Measurements from ENCODE around the gene PHF2.

The PHF2 gene

DNA sequence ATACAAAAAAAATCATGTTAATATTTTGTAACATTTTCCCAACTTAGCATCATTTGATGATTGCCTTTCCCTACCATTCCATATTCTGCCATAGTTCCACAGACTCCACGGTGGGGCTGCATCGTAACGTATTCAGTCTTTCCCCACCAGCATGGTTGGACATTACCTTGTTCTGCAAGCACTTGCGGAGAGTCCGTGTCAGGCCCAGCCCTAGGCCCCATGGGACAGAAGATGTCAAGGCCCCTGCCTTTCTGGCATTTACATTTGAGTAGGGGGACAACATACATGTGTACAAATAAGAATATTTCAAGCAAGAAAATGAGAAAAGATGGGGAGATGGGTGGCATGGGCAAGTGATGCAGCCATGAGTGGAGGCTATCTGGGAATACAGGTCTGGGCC lies 8.2 kb upstream of the PHF2 start:
- no peak for DNase-seq (ENCODE audit: low spot score)

DNA sequence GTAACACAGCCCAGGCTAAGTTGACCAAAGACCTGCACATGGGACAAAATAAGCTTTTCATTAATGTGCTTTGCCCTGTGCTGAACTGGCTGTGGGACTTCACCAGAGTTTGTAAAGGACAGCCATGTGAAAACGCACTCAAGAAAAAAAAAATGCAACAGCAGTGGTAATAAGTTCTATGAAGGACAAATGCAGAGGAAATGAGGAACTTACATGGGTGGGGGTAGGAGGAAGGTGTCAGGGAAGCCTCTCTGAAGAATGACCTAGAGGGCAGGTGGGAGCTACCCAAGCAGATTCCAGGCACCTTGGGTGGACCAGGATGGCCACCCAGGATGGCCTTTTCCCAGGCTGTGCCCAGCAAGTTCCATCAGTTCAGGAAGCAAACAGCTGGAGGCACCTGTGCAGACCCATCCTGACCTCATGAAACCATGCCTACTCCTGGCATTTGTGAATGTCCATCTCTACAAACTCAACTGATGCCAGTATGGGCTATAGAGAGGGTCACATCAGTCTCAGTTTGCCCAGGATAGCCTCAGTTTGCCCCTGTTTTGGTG lies 6.7 kb upstream of the PHF2 start:
- DNase-seq (ENCODE audit: low spot score): no peak

DNA sequence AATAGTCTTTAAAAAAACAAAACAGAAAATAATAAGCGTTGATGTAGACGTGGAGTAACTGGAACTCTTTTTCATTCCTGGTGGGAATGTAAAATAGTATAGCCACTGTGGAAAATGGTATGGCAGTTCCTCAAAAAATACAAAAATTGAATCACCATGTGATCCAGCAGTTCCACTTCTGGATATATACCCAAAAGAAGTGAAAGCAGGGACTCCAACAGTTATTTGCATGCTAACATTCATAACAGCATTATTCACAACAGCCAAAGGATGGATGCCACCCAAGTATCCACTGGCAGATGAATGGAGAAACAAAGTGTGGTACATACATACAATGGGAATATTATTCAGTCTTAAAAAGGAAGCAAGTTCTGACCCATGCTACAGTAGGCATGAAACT lies 4.2 kb upstream of the PHF2 start:
- DNase-seq (ENCODE audit: low spot score): no peak

DNA sequence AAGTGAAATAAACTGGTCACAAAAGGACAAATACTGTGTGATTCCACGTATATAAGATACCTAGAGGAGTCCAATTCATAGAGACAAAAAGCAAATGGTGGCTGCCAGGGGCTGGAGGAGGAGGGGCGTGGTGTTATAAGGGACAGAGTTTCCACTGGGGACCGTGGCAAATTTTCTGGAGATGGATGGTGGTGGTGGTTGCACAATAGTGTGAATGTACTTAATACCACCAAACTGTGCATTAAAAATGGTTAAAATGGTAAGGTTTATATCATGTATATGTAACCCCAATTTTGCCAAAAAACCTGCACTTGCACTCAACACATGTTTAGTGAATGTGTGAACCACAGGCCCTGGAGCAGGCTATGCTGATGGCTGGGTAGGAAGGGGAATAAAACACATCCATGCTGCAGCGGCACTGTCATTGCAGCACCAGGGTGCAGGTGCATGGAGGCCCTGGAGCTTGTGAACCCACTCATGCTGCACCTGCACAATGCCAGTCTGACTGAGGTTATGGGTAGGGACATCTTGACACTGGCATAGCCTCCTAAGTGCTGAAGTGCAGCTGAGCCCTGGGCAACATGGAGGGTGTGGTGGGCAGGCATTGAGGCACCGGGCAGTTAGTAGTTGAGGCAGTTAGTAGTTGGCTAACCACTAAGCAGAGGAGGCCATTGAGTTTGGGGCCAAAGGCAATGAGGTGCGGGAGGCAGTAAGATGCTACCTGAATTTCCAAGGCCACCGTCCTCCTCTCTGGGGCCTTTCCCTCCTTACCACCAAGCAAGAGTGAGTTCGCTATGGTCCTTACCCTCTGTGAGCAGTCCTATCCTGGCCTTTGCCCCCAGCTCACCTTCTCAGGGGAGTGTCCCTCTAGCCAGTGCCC lies 3.5 kb upstream of the PHF2 start:
- DNase-seq (ENCODE audit: low spot score): no peak

DNA sequence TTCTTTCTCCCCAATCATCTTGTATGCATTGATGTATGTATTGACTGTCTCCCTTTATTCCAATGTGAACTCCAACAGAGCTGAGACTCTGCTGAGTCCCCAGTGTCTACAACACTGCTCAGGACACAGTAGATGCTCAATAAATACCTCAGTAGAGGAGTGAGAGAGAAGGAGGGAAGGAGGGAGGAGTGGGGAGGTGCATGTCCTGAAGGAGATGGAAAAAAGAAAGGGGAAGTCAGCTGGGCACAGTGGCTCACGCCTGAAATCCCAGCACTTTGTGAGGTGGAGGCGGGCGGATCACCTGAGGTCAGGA lies 2.9 kb upstream of the PHF2 start:
- no peak for DNase-seq (ENCODE audit: low spot score)

DNA sequence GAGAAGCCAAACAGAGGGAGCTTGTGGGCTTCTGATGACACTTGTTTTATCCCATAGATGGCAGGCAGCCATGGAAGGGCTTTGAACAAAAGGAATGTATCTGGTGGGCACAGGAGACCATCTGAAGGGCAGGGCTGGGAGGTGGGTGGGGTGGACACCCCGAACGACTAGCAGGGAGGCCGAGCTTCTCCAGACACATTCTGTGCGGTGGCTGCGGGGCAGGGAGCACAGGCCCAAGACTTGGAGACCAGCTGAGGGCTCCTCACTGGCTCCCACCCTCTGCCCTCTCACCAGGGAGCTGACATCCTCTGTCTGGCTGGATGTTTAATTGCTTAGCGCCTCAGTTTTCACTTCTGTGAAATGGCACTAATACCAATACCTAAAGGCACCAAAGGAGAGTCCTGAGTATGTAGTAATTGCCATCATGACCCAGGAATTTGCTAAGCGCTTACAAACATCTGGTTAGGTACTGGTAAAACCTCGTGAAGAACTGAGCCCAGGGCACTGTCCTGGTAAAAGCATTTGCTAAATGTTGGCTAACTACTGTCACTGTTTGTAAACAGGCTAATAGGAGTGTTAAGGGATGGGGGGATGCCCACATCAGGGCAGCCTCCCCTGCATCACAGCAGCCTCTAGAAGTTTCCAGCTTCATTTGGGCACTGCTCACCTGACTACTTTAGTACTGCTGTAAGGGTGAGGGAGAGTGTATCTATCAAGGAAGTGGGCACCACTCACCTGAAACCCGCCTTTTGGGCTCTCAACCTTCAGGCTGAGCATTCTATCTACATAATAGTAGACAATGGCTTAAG lies 2.1 kb upstream of the PHF2 start:
- DNase-seq (ENCODE audit: low spot score): no peak

DNA sequence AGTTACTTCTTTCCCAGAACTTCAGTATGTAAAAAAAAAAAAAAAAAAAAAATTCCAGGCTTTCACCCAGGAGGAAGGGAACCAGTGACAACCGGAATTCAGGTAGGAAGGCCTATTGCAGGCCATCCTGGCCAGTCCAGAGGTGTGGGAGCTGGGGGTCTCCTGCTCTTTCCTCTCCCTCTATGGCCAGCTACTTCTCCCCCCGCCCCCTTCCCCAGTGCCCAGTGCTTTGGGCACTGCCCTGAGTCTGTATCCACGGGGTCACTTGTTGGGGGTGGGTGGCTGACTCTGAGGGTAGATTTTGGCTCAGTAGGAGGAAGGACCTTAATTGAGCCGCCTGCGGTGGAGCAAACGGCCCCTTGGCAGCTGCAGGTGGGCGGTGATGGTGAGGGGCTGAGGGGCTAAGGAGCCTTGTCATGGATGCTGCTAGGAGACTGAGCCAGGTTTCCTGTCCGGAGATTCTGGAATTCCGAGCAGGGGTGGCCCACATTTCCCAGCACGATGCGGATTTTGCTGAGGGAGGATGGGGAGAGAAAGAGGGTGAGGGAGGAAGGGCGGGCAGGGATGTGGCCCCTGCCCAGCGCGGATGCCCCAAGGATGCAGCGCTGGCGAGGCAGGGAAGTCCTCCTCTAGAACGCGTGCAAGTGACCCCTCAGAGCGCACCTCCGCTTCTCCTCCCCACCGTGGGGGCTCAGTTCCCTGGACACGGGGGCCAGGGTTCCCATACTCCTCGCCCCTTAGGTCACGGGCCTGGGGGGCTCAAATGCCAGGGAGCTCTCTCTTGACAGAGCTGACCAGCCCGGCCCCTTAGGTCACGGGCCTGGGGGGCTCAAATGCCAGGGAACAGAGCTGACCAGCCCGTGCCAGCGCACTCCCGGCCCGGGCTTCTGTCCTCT lies 1.2 kb upstream of the PHF2 start:
- DNase-seq (ENCODE audit: low spot score): no peak

DNA sequence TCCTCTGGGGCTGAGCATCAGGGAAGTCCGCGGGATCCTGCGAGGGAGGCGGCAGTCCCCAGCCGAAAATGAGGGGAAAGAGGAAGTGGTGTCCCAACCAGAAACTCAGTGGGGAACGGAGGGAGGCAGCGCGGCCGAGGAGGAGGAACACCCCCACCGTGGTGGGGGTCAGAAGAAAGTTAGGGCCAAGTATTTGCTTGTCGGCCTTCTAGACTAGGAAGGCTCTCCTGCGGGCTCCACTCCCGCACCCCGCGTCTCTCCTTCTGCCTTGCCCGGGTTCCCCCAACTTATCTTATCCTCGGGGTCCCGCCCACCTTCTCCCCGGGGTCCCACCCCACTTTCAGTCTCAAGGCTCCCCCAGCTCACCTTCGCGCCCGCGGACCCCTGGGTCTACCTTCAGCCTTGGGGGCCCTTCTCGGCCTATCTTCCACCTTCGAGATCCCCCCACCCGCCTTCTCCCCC lies 557 bp upstream of the PHF2 start:
- DNase-seq (ENCODE audit: low spot score): peak; percentile 60

DNA sequence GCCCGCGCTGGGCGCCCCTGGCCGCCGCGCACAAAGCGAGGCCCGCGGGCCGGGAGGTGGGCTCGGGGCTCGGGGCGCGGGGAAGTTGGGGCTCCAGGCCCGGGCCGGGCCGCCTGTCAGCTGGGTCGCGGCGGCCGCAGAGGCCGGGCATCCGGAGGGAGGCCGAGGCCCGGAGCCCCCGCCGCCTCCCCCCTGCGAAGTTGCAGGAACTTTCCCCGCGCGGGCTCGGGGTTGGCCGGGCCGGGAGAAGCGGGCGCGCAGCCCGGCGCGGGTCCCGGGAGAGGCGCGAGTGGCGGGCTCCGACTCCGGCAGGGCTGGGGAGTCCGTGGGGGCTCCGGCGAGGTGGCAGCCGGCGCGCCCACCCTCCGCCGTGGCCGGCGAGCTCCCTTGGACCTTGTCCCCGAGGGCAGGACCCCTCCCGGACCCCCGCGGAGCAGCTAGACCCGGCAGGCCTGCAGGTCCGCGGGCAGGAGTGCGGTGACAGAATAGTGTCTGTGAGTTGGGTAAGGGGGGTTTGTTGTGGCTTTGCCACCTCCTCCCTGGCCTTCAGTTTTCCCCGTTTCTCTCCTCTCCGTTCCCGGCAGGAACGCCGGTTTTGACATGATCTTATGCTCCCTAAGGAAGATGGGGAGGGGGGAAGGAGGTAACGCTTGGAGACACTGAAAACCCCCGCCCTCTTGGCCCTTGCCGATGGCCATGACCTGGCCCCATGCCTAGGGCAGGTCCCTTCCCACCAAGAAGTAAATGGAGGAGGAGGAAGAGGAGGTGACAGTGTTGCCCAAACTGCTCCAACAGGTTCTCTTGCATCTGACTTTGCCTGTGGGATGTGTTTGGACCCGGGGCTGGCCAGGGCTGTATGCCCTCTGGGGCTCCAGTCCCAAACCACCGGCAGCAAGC lies 942 bp downstream of the PHF2 start:
- peak; percentile 53 for DNase-seq (ENCODE audit: low spot score)

DNA sequence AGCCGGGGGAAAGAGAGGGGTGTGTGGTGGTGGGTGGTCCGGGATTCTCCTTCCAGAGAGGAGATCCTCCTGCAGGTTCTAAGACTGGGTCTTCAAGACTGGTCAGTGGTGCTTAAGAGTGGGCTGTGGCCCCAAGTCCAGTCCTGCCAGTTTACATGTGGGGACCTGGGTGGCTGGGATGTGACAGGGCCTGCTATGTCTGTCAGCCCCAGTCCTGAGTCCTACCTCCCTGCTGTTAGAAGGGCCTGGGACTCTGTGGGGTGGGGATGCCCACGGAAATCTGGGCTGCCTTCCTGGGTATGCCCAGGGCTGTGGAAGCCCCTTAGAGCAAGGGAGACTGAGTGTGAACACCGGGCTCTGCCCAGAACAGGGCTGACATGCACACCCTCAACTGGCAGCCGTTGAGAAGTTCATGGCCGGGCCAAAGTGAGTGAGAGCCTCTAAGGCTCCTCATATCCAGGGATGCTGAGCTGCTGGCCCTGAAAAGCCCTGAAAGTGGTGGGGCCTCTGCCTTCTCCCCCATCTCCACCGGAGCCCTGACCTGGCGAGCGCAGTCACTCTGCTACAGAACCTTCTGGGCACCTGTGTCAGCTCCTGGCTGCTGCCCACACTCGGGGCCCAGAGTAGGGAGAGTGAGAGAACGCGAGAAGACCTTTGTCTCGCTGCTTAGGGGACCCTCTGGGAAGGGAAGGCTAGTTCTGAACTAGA lies 1.7 kb downstream of the PHF2 start:
- no peak for DNase-seq (ENCODE audit: low spot score)

DNA sequence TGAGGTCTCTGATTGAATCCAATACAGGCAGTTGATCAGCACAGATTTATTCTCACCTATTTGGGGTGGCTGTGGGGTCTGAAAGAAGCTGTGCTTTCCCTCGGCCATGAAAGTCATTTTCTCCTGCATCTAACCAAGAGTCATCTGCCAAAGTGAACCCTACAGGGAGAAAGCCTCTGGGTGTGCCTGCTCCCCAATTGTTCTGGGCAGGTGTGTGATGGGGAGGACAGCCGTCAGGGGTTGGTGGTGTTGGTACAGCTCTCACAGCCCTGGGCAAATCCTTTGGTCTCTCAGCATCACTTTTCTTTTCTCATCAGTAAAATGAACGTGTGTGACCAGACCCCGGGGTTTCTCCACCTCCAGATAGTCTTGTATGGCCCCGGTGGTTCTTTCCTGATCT lies 2.5 kb downstream of the PHF2 start:
- DNase-seq (ENCODE audit: low spot score): no peak

DNA sequence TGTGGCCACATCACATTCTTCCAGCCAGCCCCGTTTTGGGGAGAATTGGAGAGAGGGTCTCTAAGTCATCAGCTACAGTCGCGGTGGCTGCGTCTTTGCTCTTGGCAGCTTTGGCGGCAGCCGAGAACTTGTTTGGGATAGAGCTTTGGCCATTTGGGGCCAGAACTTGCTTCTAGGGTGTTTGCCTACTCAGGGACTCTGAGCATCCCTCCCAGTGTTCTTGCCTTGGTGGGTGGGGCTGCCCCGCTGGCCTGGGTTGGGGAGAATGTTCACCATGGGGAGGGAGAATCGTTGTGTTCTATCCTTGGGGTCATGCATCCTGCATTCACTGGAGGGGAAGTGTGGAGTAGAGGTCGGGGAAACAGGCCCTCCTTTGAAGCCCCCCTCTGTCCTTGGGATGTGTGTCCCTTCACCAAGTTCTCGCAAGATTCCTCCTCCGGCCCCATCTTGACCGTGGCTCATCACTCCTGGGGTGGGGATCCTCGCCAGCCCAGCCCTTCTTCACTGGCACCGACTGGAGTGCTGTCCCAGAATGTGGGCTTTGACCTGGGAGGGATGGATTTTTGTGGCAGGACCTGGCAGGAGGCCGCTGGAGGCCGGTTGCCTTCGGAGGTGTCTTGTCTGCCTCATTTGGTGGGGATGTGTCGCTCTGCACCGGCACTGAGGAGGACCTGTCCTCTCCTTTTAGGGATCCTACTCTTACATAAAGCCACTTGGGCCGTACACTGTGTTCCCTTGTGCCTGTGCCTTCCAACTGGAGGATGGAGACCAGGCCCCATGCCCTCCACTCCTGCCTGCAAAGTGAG lies 3.5 kb downstream of the PHF2 start:
- no peak for DNase-seq (ENCODE audit: low spot score)

DNA sequence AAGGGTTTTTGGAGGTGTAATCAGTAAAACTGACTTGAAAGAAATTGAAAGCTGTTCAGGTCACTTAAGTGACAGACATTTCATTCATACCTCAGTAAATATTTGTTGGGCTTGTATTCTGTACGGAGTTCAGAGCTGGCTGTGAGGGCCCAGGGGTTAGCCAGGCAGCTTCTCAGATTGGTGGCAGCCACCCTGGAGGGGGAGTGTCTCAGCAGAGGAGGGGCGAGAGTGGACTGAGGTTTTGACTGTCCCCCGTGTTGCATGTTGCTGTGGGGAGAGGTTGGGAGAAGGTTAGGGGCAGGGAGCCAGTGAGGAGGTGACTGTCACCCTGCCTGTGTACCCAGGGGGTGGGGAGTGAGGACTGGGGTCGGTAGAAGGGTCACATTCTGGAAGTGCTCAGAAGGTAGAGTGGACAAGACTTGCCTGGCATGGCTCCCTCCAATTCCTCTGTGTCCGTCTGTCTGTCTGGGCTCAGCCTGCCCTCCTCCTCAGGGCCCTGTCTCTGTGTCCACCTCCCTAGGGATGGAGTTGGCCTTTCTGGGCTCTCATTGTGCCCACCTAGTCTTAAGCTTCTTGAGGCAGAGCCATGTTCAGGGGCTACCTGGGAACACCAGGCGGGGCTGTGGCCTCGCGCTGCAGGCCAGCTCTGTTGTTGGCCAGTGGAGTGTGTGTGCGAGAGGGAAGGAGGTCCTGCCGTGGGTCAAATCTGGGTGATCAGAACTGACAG lies 4.4 kb downstream of the PHF2 start:
- DNase-seq (ENCODE audit: low spot score): no peak

DNA sequence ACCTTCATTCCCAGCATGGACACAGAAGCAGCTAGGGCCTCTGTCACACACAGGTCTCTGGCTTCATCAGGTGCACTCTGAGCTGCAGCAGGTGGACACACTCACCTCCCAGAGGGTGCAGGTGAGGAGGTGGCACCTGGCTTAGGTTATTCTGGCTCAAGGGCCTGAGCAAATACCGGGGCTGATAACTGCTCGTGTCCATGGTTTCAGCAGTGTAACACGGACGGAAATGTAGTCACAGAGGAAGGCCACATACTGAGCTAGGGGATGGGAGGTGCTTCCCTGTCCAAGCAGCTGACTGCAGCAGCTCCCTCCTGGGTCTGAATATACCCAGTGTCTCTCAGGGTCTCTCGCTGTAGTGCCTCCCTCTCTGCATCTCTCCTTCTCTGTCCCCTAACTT lies 5.7 kb downstream of the PHF2 start:
- no peak for DNase-seq (ENCODE audit: low spot score)

DNA sequence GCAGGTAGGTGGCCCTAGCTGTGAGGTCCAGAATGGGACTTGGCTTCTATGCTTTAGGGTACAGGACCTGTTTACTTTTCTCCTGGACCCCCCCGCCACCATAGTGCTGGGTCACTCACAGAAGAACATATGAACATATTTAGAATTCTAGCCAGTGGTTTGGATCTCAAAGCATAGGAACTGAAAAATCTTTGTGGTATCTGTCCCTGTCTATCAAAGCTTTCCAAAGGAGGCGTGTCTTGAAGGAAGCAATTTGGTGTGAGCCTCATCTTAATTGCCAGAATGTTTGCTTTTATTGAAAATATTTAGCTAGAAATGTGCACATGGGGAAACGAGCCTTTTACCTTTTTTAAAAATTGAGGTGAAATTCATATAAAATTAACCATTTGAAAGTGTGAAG lies 6.2 kb downstream of the PHF2 start:
- DNase-seq (ENCODE audit: low spot score): no peak

DNA sequence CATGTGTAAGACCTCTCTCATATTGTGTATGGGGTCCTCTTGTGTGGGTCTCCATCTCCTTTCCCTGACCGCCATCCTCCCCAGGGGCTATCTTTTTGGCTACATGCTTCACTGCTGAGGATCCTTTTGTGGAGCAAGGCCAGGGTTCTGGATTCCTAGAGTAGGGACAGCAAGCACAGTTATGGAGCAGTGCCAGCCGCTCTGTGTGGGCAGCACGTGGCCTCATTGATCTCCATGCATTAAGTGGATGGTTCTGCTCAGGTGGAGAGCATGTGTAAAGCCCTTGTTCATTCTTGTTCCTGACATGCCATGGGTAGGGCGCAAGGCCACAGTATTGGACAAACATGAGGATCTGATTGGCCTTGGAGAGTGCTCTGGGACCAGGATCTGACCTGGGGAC lies 8.9 kb downstream of the PHF2 start:
- no peak for DNase-seq (ENCODE audit: low spot score)

DNA sequence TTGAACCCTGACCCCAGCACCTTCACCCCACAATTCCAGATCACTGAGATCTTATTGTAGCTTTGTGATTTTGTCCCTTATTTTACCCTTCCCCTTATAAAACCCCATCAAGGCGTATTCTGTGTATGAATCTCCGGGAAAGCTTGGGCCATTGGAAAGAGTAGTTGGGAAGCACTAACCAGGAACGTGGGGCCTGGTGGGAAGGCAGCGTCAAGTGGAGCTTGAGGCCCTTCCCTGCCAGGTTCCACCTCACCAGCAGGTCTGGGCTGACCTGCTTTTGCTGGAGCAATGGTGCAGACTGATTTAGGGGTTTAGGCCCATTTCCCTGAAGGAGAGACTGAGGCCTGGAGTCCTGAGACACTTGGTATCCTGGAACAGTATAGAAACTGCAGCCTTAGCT lies 9.3 kb downstream of the PHF2 start:
- DNase-seq (ENCODE audit: low spot score): no peak

DNA sequence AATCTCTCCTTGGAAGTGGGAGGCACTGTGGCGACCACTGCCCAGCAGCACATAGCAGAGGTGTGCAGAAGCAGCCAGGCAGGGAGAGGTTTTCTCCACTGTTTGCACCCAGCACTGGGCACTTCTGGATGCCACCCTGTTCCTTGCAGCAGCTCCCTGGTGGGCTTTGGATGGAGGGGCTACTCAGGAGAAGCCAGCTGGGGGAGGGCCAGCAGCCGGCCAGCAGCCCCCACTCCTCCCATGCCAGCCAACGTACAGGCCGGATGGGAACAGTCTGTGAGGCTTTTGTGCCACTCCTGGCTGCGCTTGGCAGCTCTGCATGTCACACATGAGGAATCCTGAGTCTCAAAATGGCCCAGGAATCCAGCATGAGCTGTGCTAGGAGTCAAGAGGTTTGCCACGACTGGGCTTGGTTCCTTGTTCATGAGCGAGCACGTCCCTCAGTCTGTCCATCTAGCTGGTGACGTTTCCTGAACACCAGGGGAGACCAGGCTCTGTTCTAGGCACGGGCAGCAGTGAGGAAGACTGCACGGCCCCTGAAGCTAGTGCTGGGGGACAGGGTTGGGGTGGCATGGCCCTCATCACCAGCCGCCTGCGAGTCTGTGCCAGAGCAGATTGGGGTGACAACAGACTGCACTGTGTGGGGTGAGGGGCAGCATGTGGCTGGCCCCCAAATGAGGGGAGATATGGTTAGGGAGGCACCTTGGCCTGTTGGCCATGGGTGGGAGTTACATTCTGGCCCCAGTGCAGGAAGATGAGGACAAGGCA lies 10.1 kb downstream of the PHF2 start:
- DNase-seq (ENCODE audit: low spot score): no peak
